HEK293T (cell line): ENCODE results near the gene ARHGAP23.
"Not testable (repeated sequence)": the region's sequence is repeated elsewhere in the genome, so short reads cannot be mapped to it uniquely, and the experiment has no call there.

Experiments
- CTCF ChIA-PET: fragments of 350-600 bp; formaldehyde crosslinking; extraction: SDS; loops from one replicate; lab custom pipeline; 2021; ENCODE audit warnings: antibody characterized with exemption, inconsistent platforms; lab: Yijun Ruan, JAX
- POLR2A ChIA-PET: fragments of 350-600 bp; formaldehyde crosslinking; extraction: SDS; loops from one replicate; lab custom pipeline; 2020; ENCODE audit warnings: antibody characterized with exemption, inconsistent platforms; lab: Yijun Ruan, JAX
- DNase-seq: peaks from one replicate; pipeline ENCODE4 v3.0.0; 2012; ENCODE audit warnings: mixed read lengths; ENCODE audit errors: extremely low spot score
- ARNT ChIP-seq: fragments of 450-650 bp; IDR thresholded peaks from 2 replicates; pipeline ENCODE4 v1.6.1; 2017; ENCODE audit warnings: mild to moderate bottlenecking
- BHLHE40 ChIP-seq: fragments of 450-650 bp; IDR thresholded peaks from 2 replicates; pipeline ENCODE4 v1.6.1; 2016; ENCODE audit warnings: mild to moderate bottlenecking, moderate library complexity, borderline replicate concordance
- CTBP1 ChIP-seq: fragments of 450-650 bp; IDR thresholded peaks from 2 replicates; pipeline ENCODE4 v1.6.1; 2016; ENCODE audit warnings: borderline replicate concordance
- ELF4 ChIP-seq: fragments of 450-650 bp; IDR thresholded peaks from 2 replicates; pipeline ENCODE4 v1.6.1; 2017; ENCODE audit warnings: antibody characterized with exemption
- FOXA1 ChIP-seq: fragments of 450-650 bp; IDR thresholded peaks from 2 replicates; pipeline ENCODE4 v1.6.1; 2016; ENCODE audit warnings: mild to moderate bottlenecking
- FOXK2 ChIP-seq: fragments of 450-650 bp; IDR thresholded peaks from 2 replicates; pipeline ENCODE4 v1.6.1; 2016; ENCODE audit warnings: mild to moderate bottlenecking
- FOXM1 ChIP-seq: fragments of 450-650 bp; IDR thresholded peaks from 2 replicates; pipeline ENCODE4 v1.6.1; 2017; ENCODE audit warnings: mild to moderate bottlenecking, borderline replicate concordance
- HDGF ChIP-seq: fragments of 450-650 bp; IDR thresholded peaks from 2 replicates; pipeline ENCODE4 v1.6.1; 2017; ENCODE audit warnings: antibody characterized with exemption, borderline replicate concordance
- L3MBTL2 ChIP-seq: fragments of 450-650 bp; conservative IDR thresholded peaks from 2 replicates; pipeline ENCODE4 v1.6.1; 2016; ENCODE audit warnings: mild to moderate bottlenecking
- LEF1 ChIP-seq: fragments of 450-650 bp; IDR thresholded peaks from 2 replicates; pipeline ENCODE4 v1.6.1; 2017; ENCODE audit warnings: mild to moderate bottlenecking, borderline replicate concordance
- NFRKB ChIP-seq: fragments of 450-650 bp; IDR thresholded peaks from 2 replicates; pipeline ENCODE4 v1.6.1; 2016; ENCODE audit warnings: mild to moderate bottlenecking, moderate library complexity
- SP1 ChIP-seq: fragments of 450-650 bp; IDR thresholded peaks from 2 replicates; pipeline ENCODE4 v1.6.1; 2017
- SUZ12 ChIP-seq: fragments of 450-650 bp; IDR thresholded peaks from 2 replicates; pipeline ENCODE4 v1.6.1; 2016; ENCODE audit warnings: mild to moderate bottlenecking
- TARDBP ChIP-seq: fragments of 450-650 bp; IDR thresholded peaks from 2 replicates; pipeline ENCODE4 v1.6.1; 2016
- ZNF384 ChIP-seq: fragments of 450-650 bp; IDR thresholded peaks from 2 replicates; pipeline ENCODE4 v1.6.1; 2016
- TF ChIP-seq, protein P1 (sequence below): fragments of 450-650 bp; IDR thresholded peaks from 2 replicates; pipeline ENCODE4 v1.6.1; 2016

Gene ARHGAP23

GRCh38 chr17:38464723-38465390 lies 36.6 kb downstream of the ARHGAP23 start:
- DNase-seq, result peak; percentile 5
- CTCF ChIA-PET, result no interaction called here
- TF ChIP-seq ARNT, result no peak
- no peak for TF ChIP-seq LEF1
- no peak for TF ChIP-seq SUZ12
- no peak for TF ChIP-seq TARDBP
- TF ChIP-seq L3MBTL2, result no peak
- no peak for TF ChIP-seq HDGF
- no peak for TF ChIP-seq BHLHE40
- TF ChIP-seq NFRKB, result no peak
- no peak for TF ChIP-seq SP1
- no peak for TF ChIP-seq FOXM1
- TF ChIP-seq CTBP1, result no peak
- TF ChIP-seq, protein P1, sequence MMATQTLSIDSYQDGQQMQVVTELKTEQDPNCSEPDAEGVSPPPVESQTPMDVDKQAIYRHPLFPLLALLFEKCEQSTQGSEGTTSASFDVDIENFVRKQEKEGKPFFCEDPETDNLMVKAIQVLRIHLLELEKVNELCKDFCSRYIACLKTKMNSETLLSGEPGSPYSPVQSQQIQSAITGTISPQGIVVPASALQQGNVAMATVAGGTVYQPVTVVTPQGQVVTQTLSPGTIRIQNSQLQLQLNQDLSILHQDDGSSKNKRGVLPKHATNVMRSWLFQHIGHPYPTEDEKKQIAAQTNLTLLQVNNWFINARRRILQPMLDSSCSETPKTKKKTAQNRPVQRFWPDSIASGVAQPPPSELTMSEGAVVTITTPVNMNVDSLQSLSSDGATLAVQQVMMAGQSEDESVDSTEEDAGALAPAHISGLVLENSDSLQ, result no peak
- TF ChIP-seq FOXA1, result no peak
- POLR2A ChIA-PET, result no interaction called here

DNA sequence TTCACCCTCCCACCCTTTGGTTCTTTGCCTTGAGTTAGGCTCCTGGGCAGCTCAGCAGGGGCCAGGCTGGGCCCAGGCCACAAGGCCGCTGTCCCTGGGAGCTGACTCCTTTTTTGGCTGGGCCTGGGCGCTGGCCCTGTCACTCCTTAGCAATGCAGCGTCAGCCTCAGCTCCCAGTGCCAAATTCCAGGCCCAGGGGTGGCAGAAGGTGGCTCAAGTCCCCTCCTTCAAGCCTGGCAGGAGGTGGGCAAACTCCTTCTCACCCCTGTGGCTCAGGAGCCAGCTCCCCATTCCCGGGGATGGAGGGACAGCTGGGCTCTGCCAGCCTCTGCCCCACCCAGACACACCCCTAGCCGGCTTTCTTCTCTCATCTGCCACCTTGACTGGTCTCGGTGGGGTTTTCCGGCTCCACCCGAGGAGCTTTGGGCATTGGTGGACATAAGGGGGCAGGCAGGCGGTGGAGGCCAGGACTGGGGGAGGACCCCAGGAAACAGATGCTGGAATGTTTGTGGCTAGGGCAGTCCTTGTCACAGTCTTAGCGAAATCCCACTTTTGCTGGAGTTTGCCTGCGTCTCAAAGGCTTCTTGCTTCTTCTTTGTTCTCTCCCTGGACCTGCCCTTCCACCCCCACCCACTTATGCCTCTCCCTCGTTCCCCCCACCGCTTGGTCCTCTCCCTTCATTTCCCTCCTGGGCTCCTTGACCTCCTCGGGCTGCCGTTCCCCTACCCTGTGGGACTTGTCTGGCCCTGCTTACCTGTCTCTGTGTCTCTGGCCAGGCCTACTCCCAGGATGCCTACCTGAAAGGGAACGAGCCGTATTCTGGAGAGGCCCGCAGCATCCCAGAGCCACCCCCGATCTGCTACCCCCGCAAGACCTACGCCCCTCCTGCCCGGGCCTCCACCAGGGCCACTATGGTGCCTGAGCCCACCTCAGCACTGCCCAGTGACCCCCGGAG lies 37.4 kb downstream of the ARHGAP23 start:
- CTCF ChIA-PET, result no interaction called here
- peak; percentile 4 for DNase-seq
- POLR2A ChIA-PET, result no interaction called here
- TF ChIP-seq FOXK2 (no peak), BHLHE40 (no peak), HDGF (no peak)

- POLR2A ChIA-PET, result no interaction called here
- TF ChIP-seq FOXM1 (no peak), LEF1 (no peak), ELF4 (no peak), FOXK2 (no peak), CTBP1 (no peak), FOXA1 (no peak), TARDBP (no peak), ZNF384 (no peak), L3MBTL2 (no peak), BHLHE40 (no peak), HDGF (no peak), ARNT (no peak), SUZ12 (no peak), SP1 (no peak), NFRKB (no peak)
- TF ChIP-seq, protein P1, result no peak
- CTCF ChIA-PET, result no interaction called here
- peak; percentile 2 for DNase-seq
These were observed 38.4 kb downstream of the ARHGAP23 start for GRCh38 chr17:38466346-38467315.

- TF ChIP-seq ARNT (no peak), HDGF (no peak), SP1 (no peak), ELF4 (no peak), ZNF384 (no peak), FOXK2 (no peak), FOXM1 (no peak), TARDBP (no peak), BHLHE40 (no peak), SUZ12 (no peak), FOXA1 (no peak), NFRKB (no peak), CTBP1 (no peak)
- no peak for DNase-seq
- ChIA-PET CTCF (no interaction called here), POLR2A (no interaction called here)
These were observed 39.2 kb downstream of the ARHGAP23 start for GRCh38 chr17:38467491-38467890.

DNA sequence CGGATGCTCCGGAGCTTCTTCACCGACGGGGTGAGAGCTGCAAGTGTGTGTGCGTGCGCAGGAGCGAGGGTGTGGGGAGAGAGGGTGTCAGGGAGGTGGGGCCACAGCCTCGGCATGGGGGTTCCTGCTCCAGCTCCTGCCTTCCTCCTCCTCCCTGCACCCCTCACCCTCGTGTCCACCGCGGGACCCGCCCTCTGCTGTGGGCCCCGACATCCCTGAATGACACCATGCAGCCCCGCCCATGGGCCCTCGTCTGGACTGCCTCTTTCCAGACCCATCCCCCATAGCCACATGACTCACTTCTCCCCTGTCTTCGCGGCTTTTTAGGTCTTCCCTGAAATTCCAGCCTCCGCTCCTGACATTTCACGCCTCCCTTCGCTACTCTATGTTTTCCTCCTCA lies 41.6 kb downstream of the ARHGAP23 start:
- TF ChIP-seq ZNF384, result no peak
- TF ChIP-seq SP1, result no peak
- TF ChIP-seq BHLHE40, result no peak
- TF ChIP-seq SUZ12, result no peak
- TF ChIP-seq CTBP1, result no peak
- no peak for TF ChIP-seq HDGF
- no peak for TF ChIP-seq FOXM1
- no peak for TF ChIP-seq ELF4
- no peak for TF ChIP-seq TARDBP
- TF ChIP-seq LEF1, result no peak
- TF ChIP-seq, protein P1, result no peak
- TF ChIP-seq ARNT, result no peak
- CTCF ChIA-PET, result no interaction called here
- DNase-seq, result no peak
- POLR2A ChIA-PET, result no interaction called here

DNA sequence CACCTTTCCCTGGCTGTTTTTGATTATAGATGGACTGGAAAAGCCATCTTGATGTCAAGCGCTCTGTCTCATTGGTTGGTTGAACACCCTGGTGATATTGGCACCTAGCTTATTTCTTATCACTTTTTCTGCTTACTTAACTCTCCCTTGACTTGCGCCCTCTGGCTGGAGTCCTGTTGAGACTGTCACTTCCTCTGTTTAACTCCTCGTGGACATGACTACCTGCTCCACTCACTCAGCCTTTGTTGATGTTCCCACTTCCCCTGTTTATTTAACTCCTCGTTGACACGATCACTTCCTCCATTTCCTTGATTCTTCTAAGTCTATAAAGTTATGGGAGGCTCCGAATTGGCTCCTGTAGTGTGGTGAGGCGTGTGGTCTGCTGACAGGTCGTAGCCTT lies 43.0 kb downstream of the ARHGAP23 start:
- CTCF ChIA-PET, POLR2A ChIA-PET, DNase-seq: not testable (repeated sequence)
